Left ventricle myocardium inferior (tissue), 1 donor: Measurements from ENCODE around the gene ZNF100. TPM values are rescaled to one million over a fixed set of nuclear protein-coding genes. Genes with fewer than 3 reads are reported as not detected.
"Not testable (repeated sequence)": the region's sequence is repeated elsewhere in the genome, so short reads cannot be mapped to it uniquely, and the experiment has no call there.

Experiments used
- DNase-seq: peaks from one replicate; pipeline ENCODE4 v3.0.0-alpha.2; 2020
- H3K27ac ChIP-seq: fragments of 200-600 bp; replicated peaks from 2 replicates; pipeline ENCODE4 v1.8.0; 2021
- H3K27me3 ChIP-seq: fragments of 200-600 bp; 2 replicates; pipeline ENCODE4 v1.8.0; 2021; ENCODE audit warnings: low read depth
- H3K36me3 ChIP-seq: fragments of 200-600 bp; 2 replicates; pipeline ENCODE4 v1.8.0; 2021
- H3K4me1 ChIP-seq: fragments of 200-600 bp; 2 replicates; pipeline ENCODE4 v1.8.0; 2021
- H3K4me3 ChIP-seq: fragments of 200-600 bp; 2 replicates; pipeline ENCODE4 v1.8.0; 2021; ENCODE audit warnings: mild to moderate bottlenecking, moderate library complexity
- H3K9me3 ChIP-seq: fragments of 200-600 bp; replicated peaks from 2 replicates; pipeline ENCODE4 v1.8.0; 2021
- CTCF ChIP-seq: fragments of 200-600 bp; IDR thresholded peaks from 2 replicates; pipeline ENCODE4 v1.8.0; 2021; ENCODE audit warnings: antibody characterized with exemption, mild to moderate bottlenecking, borderline replicate concordance
- intact Hi-C: fragments of 100-400 bp; cut with micrococcal nuclease; formaldehyde crosslinking; loops from one replicate; pipeline ENCODE4 v1.11.0; 2022
- long read RNA-seq: library from polyadenylated mRNA; unstranded; transcript quantifications from one replicate; pipeline ENCODE4 v2.0.0, GENCODE V29; 2021
- total RNA-seq: library from RNA; stranded (reverse); fragmentation: NEBNext Ultra II Directional; extraction: Animal tissue kit (Norgen Biotek cat#: 25700); gene quantifications from one replicate; pipeline ENCODE4 v1.2.1, GENCODE V29; 2021
- donor health status: DM: no; HTN: yes; CAD: no; lungs with severe emphysema.

The ZNF100 gene
- total RNA-seq: 4.6 TPM
- long read RNA-seq, full-length matches to known transcripts: 2 of 9 reads
- long read RNA-seq, partial matches to known transcripts: 0 of 9 reads
- long read RNA-seq, other reads (novel, unspliced or antisense): 7 of 9 reads

- Histone ChIP-seq H3K4me1 (peaks cover 26% of the 10 kb centered on the region), H3K4me3 (peak within 1 kb of the TSS; percentile 94), H3K27me3 (no peaks in the 10 kb centered on the region), H3K36me3 (peaks cover 22% of the 10 kb centered on the region), H3K27ac (peak within 1 kb of the TSS; percentile 92), H3K9me3 (no peaks in the 10 kb centered on the region)
- peak; percentile 93 for DNase-seq
- intact Hi-C loops: no loop called here
- no peak for TF ChIP-seq CTCF
These were observed at the start of gene ZNF100 for GRCh38 chr19:21767065-21767800. Gene ZNF100 (minus strand): TSS chr19:21767579. CDS start chr19:21767429, 150 bp downstream.

GRCh38 chr19:21812448-21812847 is 45.1 kb upstream of the ZNF100 start:
- intact Hi-C loops: no loop called here
- Histone ChIP-seq H3K4me3 (no peak overlapping the region), H3K36me3 (peaks cover 99% of the 10 kb centered on the region), H3K27ac (no peak overlapping the region), H3K9me3 (peaks cover 92% of the 10 kb centered on the region), H3K27me3 (no peaks in the 10 kb centered on the region), H3K4me1 (no peaks in the 10 kb centered on the region)
- no peak for DNase-seq
- no peak for TF ChIP-seq CTCF

GRCh38 chr19:21808400-21809000 is 41.1 kb upstream of the ZNF100 start:
- intact Hi-C loops, H3K27me3 ChIP-seq, H3K27ac ChIP-seq, DNase-seq, H3K4me3 ChIP-seq, H3K4me1 ChIP-seq: not testable (repeated sequence)
- Histone ChIP-seq H3K9me3 (peaks cover 100% of the 10 kb centered on the region), H3K36me3 (peaks cover 79% of the 10 kb centered on the region)

GRCh38 chr19:21789466-21790085 is 22.2 kb upstream of the ZNF100 start:
- Histone ChIP-seq H3K4me1 (no peaks in the 10 kb centered on the region), H3K36me3 (no peaks in the 10 kb centered on the region), H3K4me3 (no peak overlapping the region), H3K27ac (no peak overlapping the region), H3K27me3 (no peaks in the 10 kb centered on the region), H3K9me3 (peaks cover 9% of the 10 kb centered on the region)
- TF ChIP-seq CTCF: no peak
- no peak for DNase-seq
- intact Hi-C loops: no loop called here

- Histone ChIP-seq H3K9me3 (peaks cover 9% of the 10 kb centered on the region), H3K27ac (no peak overlapping the region), H3K27me3 (no peaks in the 10 kb centered on the region), H3K36me3 (no peaks in the 10 kb centered on the region), H3K4me1 (no peaks in the 10 kb centered on the region), H3K4me3 (no peak overlapping the region)
- no peak for DNase-seq
- intact Hi-C loops: no loop called here
- TF ChIP-seq CTCF: no peak
These were observed 19.6 kb upstream of the ZNF100 start for GRCh38 chr19:21786936-21787335.

GRCh38 chr19:21775792-21776191 is 8.4 kb upstream of the ZNF100 start:
- DNase-seq, H3K9me3 ChIP-seq, H3K4me3 ChIP-seq, H3K36me3 ChIP-seq, H3K27me3 ChIP-seq, H3K27ac ChIP-seq, intact Hi-C loops, H3K4me1 ChIP-seq: not testable (repeated sequence)

- Histone ChIP-seq H3K36me3 (peaks cover 26% of the 10 kb centered on the region), H3K27ac (peak overlapping the region; percentile 92), H3K4me3 (peak overlapping the region; percentile 94), H3K4me1 (peaks cover 26% of the 10 kb centered on the region)
- intact Hi-C loops, DNase-seq, H3K9me3 ChIP-seq, H3K27me3 ChIP-seq: not testable (repeated sequence)
These were observed 694 bp downstream of the ZNF100 start for GRCh38 chr19:21766705-21767064.
